ENCODE data around the gene SCN9A. TPM values are rescaled to one million over a fixed set of nuclear protein-coding genes. Genes with fewer than 3 reads are reported as not detected.
"Not testable (repeated sequence)": the region's sequence is repeated elsewhere in the genome, so short reads cannot be mapped to it uniquely, and the experiment has no call there.

SCN9A gene
- total RNA-seq, 1 donor from 2014 or later: 11.1 TPM

DNA sequence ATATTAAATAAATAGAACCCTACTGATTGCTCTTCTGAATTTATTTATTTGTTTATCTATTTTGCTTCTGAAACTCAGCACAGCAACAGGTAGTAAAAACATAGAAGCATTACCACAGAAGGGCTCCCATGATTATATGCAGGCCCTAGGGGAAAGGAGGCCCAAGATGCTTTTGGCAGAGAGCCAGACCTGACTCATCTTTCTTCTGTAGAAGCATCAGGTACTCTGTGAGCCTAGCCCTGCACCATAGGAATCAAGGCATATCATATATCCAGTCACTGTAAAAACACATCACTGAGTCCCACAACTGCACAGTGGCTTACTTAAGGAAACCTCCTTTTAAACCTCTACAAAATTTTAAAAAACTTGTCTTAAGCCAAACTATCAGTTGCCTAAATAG is 1.8 kb downstream of the SCN9A start:
- DNase-seq: peak; percentile 43

DNA sequence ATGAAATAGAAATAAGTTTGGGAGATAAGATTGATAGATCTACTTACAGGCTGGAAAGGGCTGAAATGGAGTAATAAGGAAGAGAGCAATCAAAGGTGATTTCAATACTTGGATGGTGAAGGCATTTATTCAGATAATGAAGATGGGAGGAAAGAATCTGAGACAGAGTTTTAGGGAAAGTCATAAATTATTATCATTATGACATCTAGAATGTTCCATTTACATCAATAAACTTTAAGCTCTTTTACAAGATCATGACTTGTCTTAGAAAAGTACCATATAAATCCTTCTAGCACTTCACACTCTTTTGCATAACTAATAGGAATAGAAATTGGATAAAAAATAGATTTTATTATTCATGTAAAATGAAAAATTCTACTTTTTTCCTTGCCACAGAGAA is 2.2 kb downstream of the SCN9A start:
- DNase-seq: no peak

DNA sequence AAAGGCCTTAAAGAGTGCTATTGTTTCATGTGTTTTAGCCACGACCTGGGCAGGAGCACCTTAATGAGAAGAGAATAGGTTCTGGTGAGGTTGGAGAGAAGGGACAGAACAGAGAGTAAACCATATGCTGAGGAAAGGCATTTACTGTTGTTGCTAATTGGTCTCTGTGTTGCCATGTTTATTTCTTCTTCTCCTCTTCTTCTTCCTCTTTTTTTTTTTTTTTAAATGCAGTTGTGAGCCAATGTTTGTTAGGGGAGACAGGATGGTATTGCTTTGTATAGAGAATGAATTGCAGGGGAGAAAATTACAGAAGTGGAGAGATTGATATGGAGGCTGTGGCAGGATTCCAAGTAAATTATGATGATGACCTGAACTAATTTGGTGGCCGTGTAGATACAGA is 2.6 kb downstream of the SCN9A start:
- no peak for DNase-seq

DNA sequence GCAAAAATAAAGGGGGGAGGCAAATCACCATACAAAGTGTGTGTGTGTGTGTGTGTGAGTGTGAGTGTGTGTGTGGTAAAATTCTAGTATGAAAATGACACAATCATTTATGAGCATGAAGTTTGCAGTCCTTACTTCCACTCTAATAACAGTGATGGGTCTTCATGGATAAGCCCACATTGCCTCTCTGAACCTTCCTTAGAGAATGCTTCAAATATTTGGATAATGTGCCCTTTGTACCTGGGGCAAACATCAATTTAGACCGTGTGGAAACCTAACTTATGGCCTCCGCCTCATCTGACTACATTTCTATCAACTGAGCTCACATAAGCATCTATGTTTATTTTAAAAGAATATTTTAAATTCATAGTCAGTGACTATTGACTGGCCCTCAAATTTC is 3.7 kb downstream of the SCN9A start:
- DNase-seq: no peak

DNA sequence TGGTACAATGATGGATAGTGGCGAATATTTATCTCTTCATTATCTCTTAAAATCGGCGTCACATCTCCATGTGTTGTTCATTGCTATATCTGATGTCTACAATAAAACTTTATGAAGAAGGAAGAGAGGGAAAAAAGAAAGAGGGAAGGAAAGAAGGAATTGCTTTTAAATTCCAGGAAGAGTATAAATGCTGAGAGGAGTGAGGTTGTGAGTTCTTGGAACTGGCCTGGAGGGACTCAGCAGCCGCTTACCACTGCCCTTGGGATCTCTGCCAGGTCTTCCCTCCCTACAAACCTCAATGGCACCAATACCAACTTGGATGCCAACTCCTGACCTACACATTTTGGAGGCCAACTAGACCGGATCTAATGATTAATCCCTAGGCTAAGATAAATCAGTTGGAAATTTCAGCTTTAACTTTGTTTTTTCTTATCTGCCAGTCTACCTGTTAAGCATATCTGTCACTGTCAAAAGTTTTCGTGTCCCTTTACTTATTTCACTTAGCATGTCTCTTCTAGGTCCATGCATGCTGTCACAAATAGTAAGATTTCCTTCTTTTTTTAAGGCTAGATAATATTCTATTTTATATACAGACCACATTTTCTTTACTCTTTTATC is 9.8 kb downstream of the SCN9A start:
- DNase-seq: no peak

DNA sequence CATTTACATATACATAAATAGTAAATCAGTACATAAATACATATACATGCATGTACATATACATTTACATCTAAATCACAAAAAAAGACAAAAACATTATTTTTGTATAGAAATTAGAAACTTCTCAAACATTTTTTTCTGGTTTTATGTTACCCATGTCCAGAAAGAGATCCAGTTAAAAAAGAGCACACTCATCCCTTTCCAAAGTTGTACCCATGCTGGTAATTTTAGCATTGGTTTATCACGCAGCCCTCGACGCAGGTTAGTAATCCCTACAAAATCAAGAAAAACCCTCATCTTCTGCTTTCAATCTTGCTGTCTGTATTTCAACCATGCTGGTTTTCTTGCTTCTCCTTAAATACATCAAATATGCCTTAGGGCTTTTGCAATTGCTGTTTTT is 10.5 kb downstream of the SCN9A start:
- DNase-seq: no peak

DNA sequence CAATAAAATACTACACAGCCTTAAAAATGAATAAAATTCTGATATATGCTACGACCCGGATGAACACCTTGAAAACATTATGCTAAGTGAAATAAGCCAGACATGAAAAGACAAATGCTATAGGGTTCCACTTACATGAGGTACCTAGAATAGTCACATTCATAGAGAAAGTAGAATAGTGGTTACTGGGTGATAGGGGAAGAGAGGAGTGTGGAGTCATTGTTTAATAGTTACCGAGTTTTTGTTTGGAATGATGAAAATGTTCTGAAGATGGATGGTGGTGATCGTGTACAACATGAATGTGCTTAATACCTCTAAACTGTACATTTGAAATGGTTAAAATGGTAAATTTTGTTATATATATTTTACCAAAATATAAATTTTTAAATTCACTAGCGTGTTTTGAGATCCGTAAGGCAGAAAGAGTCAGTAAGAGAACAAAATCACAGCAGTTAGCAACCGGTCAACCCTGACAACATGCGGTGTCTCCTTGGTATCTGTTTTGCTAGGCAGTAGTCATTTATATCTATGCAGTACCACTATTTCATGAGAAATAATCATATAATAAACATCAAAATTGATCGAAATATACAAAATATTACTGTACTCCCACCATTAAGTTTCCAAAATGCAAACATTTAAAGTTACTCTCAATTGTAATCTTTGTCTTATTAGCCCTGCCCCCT is 11.1 kb downstream of the SCN9A start:
- no peak for DNase-seq

DNA sequence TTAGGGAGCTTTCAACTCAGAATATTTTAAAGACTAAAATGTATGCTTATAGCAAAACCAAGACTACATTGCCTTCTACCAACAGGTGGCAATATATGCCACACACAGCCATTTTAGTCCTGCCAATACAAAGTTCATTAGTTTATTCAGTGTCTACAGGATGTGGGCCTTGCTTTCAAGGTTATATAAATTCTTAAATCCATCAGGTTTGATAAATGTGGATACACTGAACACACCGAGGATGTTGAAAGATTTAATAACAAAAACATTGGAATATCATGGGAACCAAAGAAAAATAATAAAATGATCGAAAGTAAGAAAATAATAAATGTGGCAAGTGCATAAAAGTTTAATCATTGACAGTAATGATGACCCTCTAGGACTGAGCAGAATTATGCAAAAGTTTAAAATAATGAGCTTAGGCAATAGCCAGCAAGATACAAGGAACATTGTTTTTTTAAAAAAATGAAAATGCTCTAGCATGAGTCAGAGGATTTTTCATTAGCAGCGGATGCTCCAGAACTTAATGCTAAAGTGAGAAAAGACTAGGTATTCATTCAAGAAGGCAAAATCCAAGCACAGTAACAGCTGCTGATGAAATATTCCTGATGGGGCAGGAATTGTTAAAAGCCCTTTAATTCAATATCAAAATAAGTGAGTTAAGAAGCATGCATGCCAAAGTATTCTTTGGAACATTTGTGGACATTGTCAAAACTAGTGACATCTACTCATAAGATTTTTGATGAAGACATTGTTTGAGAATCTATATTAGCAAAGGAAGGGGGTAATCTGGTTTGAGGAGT is 14.2 kb downstream of the SCN9A start:
- DNase-seq: peak; percentile 53

DNA sequence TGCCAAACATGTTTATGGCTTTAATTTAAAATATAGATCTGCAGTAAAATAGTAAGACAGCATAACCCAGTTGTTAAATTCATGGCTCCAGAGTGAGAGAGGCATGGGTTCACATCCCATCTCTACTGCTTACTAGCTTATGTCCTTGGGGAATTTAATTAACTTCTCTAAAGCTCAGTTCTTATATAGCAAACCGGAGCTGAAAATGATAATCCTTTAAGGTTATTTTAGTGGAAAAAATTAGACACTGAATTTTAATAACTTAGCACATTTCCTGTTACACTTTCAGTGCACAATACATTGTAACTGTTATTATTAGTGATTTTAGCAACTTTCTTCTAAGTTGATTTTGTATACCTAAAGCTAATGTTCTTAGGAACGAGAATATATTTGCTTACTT is 14.8 kb downstream of the SCN9A start:
- no peak for DNase-seq

DNA sequence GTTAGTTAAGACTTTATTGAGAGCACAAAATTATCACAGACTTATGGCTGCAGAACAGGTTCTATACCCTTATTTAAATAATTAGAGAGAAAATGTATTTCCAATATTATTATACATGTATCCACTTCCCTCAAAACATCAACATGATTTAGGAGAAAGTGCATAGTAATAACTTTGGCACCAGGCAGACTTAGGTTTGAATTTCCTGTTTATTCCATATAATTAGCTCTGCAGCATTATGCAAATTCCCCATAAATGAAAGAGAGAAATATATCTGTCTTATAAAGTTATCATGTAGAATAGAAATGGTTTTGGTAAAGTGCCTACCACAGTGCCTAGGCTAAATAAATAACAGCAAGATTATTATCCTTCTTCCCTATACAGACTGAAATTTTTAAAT is 15.3 kb downstream of the SCN9A start:
- no peak for DNase-seq

DNA sequence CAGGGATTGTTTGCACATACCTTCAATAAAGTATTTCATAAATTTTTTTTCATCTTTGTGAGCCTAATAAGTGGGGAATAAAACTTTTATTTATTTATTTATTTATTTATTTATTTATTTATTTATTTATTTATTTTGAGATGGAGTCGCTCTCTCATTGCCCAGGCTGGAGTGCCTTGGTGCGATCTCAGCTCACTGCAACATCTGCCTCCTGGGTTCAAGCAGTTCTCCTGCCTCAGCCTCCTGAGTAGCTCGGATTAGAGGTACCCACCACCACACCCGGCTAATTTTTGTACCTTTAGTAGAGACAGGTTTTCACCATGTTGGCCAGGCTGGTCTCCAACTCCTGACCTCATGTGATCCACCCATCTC is 17.8 kb downstream of the SCN9A start:
- not testable (repeated sequence) for DNase-seq

DNA sequence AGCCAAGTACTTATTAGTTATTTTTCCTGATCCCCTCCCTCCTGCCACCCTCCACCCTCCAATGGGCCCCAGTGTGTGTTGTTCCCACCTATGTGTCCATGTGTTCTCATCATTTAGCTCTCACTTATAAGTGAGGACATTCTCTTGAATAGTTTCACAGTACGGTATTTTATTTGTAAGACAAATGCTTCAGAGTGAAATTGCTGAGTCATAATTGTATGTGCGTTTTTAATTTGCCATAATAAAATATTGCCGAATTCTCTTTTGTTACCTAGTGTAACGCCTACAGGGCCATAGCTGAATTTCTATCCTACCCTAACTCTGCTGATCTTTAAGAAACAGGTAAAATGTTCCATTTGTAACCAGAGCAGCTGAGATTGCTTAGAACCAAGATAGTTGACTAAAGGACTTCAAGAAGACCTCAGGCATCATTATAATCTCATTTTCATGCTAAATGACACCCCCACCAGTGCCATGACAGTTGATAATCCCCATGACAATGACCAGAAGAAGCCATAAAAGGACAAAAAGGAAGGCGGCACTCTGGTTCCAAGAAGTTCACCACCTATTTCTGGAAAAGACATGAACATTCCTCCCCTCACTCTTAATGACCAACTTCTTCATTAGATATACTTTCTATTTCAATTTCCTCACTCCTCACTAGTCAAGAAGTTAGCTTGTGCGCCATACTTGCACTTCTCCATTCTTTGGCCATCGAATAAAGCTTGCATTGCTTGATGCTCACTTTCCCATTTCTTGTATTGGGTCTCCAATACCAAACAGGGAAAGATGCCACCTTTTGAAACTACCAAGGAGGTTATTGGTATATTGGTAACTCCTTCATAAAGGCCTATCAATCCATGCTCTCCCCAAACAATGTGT is 18.4 kb downstream of the SCN9A start:
- no peak for DNase-seq

DNA sequence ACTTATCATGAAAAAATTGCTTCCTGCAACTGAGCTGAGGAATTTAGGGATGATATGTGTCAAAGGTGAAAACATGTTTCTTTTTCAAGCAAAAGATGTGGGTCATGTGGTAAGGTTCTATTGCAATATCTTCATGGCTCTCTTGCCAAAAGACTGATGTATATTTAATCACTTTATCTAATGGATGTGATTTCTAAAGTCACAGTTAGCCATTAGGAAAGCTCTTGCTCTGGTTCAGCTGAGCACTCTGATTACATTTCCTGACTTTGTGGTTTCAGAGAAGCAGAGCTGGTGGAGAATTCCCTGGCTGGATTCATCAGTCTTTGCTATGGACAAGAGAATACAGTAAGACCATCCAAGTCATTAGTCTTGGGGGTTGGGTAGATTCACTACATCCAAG is 24.4 kb downstream of the SCN9A start:
- DNase-seq: peak; percentile 19

DNA sequence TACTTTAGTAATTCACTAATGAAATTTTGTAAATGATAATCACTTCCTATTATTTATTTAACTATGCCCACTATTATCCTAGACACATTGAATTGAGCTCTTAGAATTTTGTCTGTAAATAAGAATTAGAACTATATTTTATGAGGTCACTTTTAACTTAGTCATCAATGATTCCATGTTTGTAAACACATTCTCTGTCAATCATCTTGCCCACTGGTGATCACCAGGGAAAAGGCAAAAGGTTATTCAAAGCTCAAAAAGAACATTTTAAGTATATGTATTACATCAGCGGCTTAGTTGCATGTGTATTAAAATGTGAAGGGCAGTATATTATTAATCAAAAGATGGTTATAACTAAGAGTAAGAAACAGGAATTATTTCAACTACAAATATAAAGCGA is 25.2 kb downstream of the SCN9A start:
- DNase-seq: no peak

DNA sequence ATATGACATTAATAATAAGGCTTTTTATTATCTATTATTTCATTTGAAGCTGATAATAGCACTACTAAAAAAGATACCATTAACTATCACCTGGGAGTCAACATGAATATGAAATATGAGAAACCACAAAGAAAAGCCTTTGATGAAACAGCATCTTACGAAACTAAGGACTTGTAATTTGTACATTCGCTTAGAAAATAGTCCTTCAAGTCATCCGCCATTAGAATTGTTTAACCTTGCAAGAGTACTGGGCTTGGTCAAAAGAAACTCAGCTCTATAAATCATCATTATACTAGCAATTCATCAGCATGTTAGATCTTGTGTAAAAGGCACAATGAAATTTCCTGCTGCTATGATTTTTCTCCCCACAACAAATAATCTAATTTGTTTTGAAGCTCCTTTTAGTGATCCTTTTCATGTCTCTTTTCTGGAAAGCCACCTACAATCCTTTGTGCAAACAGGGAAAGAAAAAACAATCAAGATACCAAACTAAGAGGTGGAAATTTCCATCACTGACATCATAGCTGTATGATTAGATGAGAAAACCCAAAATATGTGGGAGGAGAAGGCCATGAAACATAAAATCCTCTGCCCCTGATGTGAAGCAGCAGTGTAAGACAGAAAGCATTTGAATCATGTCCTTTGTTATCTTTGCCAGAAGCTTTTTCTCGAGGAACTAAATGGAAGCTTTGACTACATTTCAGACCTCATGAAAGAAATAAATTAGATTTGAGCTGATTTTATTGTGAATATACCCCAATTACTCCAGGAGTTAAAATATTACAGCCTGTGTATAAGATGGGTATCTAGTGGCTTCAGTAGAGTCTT is 31.2 kb downstream of the SCN9A start:
- peak; percentile 23 for DNase-seq

DNA sequence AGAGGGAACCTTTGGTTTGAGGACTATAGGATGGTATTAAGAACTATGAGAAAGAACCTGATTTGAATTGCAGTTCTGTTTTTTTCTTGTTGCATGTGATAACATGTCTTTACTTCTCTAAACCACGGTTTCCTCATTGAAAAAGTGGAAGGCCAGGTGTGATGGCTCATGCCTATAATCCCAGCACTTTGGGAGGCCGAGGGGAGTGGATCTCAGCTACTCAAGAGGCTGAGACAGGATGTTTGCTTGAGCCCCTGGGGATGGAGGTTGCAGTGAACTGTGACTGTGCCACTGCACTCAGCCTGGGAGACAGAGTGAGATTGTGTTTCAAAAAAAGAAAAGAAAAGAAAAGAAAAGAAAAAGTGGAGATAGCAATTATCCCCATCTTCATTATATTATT is 32.3 kb downstream of the SCN9A start:
- no peak for DNase-seq

DNA sequence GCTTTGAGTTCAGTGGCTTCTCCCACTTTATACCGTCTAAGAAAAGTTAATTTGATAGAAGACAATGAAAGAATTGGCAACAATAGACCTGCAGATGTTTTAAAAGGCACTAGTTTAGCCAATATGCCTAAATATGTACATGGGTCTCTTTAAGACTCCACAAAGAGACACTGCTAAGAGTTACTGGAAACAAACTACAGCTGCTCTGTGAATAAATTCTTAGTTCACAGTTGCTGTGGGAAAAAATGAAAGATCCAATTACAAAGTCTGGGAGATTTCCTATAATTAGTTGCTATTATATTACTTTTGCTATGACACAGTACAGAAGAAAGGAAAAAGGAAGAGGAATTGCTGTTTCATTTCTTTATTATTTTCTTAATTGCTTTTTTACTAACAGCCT is 34.3 kb downstream of the SCN9A start:
- peak; percentile 67 for DNase-seq

DNA sequence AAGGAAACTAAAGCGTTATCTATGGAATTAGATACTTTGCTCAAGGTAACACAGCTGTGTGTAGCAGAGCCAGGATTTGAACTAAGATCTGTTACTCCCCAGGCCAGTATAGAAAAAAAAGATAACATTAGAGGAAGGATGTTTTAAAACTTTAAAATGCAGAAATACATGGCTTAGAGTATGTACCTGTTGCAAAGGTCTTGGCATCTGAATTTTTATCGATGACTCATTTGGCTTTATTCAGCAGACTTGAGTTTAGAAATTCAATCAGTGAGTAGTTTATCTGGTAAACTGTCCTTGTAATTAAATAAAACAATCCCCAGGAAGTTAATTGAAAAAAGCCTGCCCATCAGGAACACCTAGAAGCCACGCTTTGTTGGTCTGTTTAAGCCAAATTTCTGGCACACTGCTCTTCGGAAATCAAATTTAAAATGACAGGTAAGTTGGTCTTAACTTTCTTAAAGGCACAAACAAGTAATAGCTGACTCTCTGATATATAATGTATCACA is 36.9 kb downstream of the SCN9A start:
- no peak for DNase-seq

DNA sequence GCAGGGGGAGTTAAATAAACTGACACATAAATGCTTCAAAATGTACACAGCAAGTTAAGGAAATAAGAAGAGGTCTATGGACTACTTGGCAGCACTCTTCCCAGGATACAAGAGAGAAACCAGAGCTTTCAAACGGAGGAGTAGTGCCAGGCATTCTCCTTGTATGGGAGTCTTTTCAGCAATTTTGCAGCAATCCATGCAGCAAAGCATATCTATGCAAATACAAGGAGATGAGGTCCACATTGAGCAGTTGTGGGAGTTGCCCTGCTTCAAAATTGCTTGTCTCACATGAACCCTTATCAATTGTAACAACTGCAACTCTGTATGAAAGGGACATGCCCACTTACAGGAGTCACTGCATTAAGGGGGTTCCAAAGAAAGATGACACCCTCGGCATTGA is 37.8 kb downstream of the SCN9A start:
- DNase-seq: no peak

DNA sequence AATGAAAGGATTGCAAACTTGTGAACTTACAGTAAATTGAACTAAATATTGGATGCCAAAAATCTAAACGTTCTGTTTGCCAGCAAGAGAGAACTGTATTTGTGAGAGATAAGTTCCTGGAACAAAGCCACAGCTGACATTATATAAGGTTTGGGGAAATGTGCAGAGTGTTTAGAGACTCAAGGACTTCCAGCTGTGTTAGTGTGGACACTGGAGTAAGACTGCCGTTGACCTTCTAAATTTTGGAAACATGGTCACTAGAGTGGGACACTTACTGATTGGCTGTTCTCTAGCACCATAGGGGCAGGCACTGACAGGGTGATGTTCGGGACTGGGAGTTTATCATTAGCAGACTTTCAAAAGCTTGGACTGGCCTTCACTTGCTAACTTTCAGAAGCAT is 40.5 kb downstream of the SCN9A start:
- peak; percentile 48 for DNase-seq

DNA sequence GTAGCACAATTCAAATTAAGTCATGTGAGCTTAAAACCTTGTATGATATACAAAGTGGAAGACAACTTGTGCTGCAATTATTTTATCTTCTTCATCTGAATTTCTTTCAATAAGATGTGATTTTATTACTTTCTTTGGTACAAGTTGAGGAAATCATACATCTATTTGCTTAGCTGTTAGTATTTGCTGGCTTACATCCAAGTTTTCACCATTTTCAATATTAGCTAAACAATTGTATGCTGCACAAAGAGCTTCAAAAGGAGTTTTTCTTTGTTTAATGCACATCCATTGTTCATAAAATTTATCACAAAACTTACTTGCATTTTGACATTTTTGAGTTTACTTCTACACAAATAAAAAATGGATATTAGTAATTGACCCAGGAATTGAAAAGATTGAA is 40.9 kb downstream of the SCN9A start:
- DNase-seq: no peak

DNA sequence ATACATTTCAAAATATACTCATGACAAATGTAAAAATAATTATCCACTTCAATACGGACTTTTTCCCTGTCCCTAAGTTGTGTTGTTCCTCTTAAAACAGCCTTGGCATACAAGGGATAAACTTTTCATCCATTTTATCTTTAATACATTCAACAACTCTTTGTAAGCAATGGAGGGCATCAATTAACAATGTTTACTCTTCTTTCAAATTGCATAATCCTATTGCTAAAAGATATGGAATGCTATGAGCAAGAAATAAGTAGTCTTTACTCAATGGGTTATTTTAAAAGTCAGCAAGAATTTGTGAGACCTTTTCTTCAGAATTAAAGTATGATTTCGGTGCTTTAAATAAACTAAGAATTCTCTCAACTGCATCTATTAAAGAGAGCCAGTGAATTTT is 41.9 kb downstream of the SCN9A start:
- DNase-seq: no peak

Data from tongue (tissue), 2 donors.